Immature natural killer cell (primary cell): Measurements from ENCODE around the gene HASPIN. TPM values are rescaled to one million over a fixed set of nuclear protein-coding genes. Genes with fewer than 3 reads are reported as not detected.
"Not testable (repeated sequence)": the region's sequence is repeated elsewhere in the genome, so short reads cannot be mapped to it uniquely, and the experiment has no call there.

Experiments used
- DNase-seq, 3 donors: peaks; one replicate each; pipeline ENCODE4 v3.0.0; 2022; ENCODE audit warnings: mixed read lengths in 1 of 3
- H3K27ac Mint-ChIP-seq, 6 donors: one replicate each; pipeline ENCODE4 v1.8.0; 2020; ENCODE audit warnings: mixed read lengths in 6 of 6, mild to moderate bottlenecking in 5 of 6, inconsistent platforms in 4 of 6, moderate library complexity in 3 of 6
- H3K27me3 Mint-ChIP-seq, 3 donors: one replicate each; pipeline ENCODE4 v1.8.0; 2020 to 2021; ENCODE audit warnings: low read depth in 3 of 3, mild to moderate bottlenecking in 3 of 3, mixed read lengths in 3 of 3, moderate library complexity in 3 of 3, inconsistent platforms in 1 of 3
- H3K36me3 Mint-ChIP-seq, 3 donors: one replicate each; pipeline ENCODE4 v1.8.0; 2020; ENCODE audit warnings: mixed read lengths in 3 of 3, inconsistent platforms in 2 of 3, mild to moderate bottlenecking in 2 of 3
- H3K4me1 Mint-ChIP-seq, 2 donors: one replicate each; pipeline ENCODE4 v1.8.0; 2020; ENCODE audit warnings: inconsistent platforms in 2 of 2, mild to moderate bottlenecking in 2 of 2, mixed read lengths in 2 of 2, moderate library complexity in 1 of 2
- H3K4me3 Mint-ChIP-seq, 5 donors: one replicate each; pipeline ENCODE4 v1.8.0; 2020; ENCODE audit warnings: mild to moderate bottlenecking in 5 of 5, mixed read lengths in 5 of 5, inconsistent platforms in 3 of 5, moderate library complexity in 3 of 5
- H3K9me3 Mint-ChIP-seq, 6 donors: one replicate each; pipeline ENCODE4 v1.8.0; 2020; ENCODE audit warnings: mild to moderate bottlenecking in 6 of 6, mixed read lengths in 6 of 6, inconsistent platforms in 4 of 6, moderate library complexity in 3 of 6
- polyA plus RNA-seq, 3 donors: library from polyadenylated mRNA; unstranded; fragments of 300-500 nt; fragmentation: Illumina TruSeq; gene quantifications; one replicate each; pipeline ENCODE4 v1.2.3, GENCODE V29; 2021

The HASPIN gene
- polyA plus RNA-seq, 3 donors from 2014 or later, result 0.20 to 0.47 TPM; not detected in 1

DNA sequence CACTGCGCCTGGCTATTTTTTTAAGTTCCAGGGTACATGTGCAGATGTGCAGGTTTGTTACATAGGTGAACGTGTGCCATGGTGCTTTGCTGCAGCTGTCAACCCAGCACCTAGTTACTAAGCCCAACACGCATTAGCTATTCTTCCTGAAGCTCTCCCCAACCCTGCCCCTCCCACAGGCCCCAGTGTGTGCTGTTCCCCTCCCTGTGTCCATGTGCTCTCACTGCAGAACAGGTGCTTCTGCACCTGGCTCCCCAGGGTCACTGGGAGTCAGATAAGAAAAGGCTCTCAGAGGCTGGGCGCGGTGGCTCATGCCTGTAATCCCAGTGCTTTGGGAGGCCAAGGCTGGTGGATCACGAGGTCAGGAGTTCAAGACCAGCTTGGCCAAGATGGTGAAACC lies 6.2 kb downstream of the HASPIN start:
- peaks cover 2 to 4% of the 10 kb centered on the region in 2 donors for H3K4me1 Mint-ChIP-seq
- no peaks in the 10 kb centered on the region for H3K9me3 Mint-ChIP-seq
- H3K27me3 Mint-ChIP-seq, result peaks cover 0 to 3% (median 2%) of the 10 kb centered on the region in 3 donors
- DNase-seq, result no peak
- no peaks in the 10 kb centered on the region for H3K36me3 Mint-ChIP-seq
- no peak overlapping the region for H3K27ac Mint-ChIP-seq
- H3K4me3 Mint-ChIP-seq, result no peak overlapping the region

DNA sequence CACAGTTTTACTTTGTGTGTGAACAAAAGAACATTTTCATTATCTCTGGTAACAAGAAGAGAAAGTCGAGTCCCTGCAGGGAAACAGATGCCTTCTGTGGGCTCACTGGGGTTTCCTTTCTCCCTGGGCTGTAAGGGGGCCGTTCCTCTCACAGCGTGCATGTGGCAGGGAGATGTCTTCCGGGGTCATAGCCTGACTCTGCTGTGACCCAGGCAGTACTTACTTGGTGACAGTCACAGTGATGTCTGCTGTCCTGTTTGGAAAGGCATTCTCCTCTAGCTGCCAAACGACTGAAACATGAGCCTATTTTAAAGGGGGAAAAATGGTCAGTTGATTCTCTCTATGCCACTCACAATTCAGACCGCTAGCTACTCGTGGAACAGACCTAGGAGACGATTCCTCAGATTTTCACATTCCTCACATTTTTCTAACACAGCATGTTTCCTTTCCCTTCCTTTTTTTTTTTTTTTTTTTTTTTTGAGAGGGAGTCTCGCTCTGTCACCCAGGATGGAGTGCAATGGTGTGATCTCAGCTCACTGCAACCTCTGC lies 7.3 kb downstream of the HASPIN start:
- peaks cover 2 to 6% (median 2%) of the 10 kb centered on the region in 3 donors for H3K27me3 Mint-ChIP-seq
- H3K36me3 Mint-ChIP-seq, result no peaks in the 10 kb centered on the region
- no peak overlapping the region for H3K27ac Mint-ChIP-seq
- no peak overlapping the region for H3K4me3 Mint-ChIP-seq
- no peak for DNase-seq
- no peaks in the 10 kb centered on the region for H3K4me1 Mint-ChIP-seq
- H3K9me3 Mint-ChIP-seq, result no peaks in the 10 kb centered on the region

DNA sequence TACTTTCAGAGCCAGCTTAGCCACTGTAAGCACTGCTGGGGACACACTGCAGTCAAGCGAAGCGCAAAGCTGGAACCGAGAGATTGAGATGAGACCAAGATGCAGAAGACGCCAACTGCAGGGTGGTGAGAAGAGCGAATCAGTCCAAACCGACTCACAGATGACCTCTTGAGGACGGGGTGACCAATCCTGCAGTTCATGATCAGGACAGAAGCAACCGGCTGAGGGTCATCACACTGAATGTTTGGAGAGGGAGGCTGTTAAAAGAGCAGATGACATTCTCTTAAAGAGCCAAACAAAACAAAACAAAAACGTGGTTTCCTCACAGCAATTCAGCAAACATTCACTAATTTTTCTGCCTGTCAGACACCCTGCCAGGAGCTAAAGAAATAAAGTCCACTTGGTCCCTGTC lies 8.5 kb downstream of the HASPIN start:
- no peaks in the 10 kb centered on the region for H3K9me3 Mint-ChIP-seq
- no peak overlapping the region for H3K27ac Mint-ChIP-seq
- no peak for DNase-seq
- no peak overlapping the region for H3K4me3 Mint-ChIP-seq
- H3K27me3 Mint-ChIP-seq, result peaks cover 2 to 6% (median 5%) of the 10 kb centered on the region in 3 donors
- no peaks in the 10 kb centered on the region for H3K36me3 Mint-ChIP-seq
- H3K4me1 Mint-ChIP-seq, result peaks cover 0 to 1% of the 10 kb centered on the region in 2 donors

DNA sequence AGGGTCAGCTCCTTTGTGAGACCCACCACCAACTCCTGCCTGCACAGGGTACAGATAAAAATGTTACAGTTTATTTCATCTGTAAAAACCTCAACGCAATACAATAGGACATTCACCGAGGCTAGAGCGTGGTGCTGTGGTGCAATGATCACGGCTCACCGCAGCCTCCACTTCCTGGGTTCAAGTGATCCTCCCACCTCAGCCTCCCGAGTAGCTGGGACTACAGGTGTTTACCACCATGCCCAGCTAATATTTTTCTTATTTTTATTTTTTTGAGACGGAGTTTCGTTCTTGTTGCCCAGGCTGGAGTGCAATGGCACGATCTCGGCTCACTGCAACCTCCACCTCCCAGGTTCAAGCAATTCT lies 11.2 kb downstream of the HASPIN start:
- not testable (repeated sequence) for H3K36me3 Mint-ChIP-seq, H3K27me3 Mint-ChIP-seq, H3K27ac Mint-ChIP-seq, DNase-seq, H3K4me3 Mint-ChIP-seq, H3K9me3 Mint-ChIP-seq
- H3K4me1 Mint-ChIP-seq, result peaks cover 24 to 28% of the 10 kb centered on the region in 2 donors

DNA sequence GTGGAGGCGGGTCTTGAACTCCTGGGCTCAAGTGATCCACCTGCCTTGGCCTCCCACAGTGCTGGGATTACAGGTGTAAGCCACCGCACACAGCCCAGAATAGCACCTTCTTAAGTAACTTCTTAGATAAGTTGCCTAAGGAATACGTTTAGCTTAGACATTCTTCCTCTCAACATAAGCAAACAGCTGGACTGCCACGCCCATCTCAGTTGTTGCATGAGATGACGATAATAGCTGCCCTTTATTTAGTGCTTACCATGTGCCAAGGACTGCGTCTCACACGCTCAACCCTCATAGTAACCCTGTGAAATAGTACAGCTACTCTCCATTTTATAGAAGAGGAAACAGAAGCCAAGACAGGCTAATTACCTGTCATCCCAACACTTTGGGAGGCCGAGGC lies 11.8 kb downstream of the HASPIN start:
- H3K36me3 Mint-ChIP-seq, result peaks cover 0 to 3% (median 0%) of the 10 kb centered on the region in 3 donors
- H3K4me3 Mint-ChIP-seq, result no peak overlapping the region
- no peaks in the 10 kb centered on the region for H3K9me3 Mint-ChIP-seq
- peak overlapping the region in 1 of 6 donors; percentile 14 for H3K27ac Mint-ChIP-seq
- H3K27me3 Mint-ChIP-seq, result peaks cover 2 to 6% (median 5%) of the 10 kb centered on the region in 3 donors
- peaks cover 27 to 34% of the 10 kb centered on the region in 2 donors for H3K4me1 Mint-ChIP-seq
- no peak for DNase-seq

DNA sequence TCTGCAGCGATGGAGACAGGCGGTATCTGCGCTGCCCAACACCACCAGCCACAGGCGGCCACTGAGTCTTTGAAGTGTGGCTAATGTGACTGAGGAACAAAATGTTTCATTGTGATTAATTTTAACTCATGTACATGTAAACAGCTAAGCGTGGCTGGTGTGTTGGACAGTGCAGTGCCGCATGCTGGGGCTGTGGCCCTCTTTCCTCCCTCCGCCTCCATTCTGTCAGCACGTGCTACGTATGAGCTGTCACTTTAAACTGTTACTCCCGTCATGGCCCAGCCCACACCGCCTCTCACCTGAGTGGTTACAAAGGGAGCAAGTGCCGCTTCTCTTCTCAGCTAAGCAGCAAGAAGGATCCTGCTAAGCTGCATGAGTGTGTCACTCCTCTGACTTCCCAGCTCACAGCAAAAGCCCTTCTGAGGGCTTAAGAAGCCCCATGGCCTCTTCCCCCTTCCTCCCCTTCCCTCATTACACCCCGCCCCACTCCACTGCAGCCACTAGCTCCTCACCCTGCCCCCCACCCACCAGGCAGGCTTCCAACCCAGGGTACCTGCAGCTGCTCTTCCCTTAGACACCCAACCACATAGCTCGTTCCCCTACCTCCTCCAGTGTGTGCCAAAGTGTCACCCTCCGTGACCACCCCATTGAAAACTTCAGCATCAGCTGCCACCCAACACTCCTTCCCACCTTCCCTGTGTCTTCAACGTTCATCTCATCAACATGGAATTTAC lies 15.0 kb downstream of the HASPIN start:
- Mint-ChIP-seq H3K4me1 (peaks cover 31 to 44% of the 10 kb centered on the region in 2 donors), H3K36me3 (peaks cover 0 to 3% (median 0%) of the 10 kb centered on the region in 3 donors), H3K4me3 (peak overlapping the region in 2 of 5 donors; percentile 2 to 16), H3K9me3 (no peaks in the 10 kb centered on the region), H3K27me3 (peaks cover 4 to 7% (median 4%) of the 10 kb centered on the region in 3 donors), H3K27ac (peak overlapping the region; percentile 9 to 88 (median 56))
- DNase-seq, result peak; percentile 33 to 37 (median 36)

DNA sequence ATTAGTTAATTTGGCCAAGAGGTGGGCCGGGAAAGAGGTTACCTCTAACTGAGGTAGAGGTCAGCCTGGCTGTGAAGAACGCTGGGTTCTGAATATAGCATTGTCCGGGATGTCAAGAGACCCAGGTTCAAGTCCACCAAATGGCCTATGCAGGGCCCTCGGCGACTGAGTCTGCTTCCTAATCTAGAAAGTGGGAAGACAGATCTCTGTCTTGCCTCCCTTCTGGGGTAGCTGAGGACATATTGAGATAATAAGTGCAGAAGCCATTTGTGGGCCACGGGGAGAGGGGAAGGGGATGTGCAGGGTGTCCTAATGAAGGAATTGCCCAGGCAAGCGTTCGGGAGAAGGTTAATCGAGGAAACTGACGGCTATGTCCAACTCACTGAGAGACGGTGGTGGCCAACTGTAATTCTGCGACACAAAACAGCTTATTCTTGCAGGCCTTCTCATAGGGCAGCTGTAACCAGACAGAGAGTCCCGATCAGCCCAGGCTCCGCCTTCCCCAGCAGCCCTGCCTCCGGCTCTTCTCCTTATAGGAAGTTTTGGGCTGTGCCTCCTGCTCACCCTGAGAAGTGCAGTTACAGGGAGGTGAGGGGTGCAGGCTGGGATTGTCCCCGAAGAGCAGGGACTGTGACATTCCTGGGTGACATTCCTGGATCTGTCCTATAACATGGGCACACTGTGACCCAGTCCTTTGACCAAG lies 15.9 kb downstream of the HASPIN start:
- Mint-ChIP-seq H3K9me3 (no peaks in the 10 kb centered on the region), H3K4me1 (peaks cover 31 to 44% of the 10 kb centered on the region in 2 donors), H3K27ac (peak overlapping the region; percentile 18 to 88 (median 50)), H3K4me3 (peak overlapping the region in 1 of 5 donors; percentile 47), H3K27me3 (peaks cover 4% of the 10 kb centered on the region in 3 donors), H3K36me3 (peaks cover 0 to 3% (median 0%) of the 10 kb centered on the region in 3 donors)
- no peak for DNase-seq

DNA sequence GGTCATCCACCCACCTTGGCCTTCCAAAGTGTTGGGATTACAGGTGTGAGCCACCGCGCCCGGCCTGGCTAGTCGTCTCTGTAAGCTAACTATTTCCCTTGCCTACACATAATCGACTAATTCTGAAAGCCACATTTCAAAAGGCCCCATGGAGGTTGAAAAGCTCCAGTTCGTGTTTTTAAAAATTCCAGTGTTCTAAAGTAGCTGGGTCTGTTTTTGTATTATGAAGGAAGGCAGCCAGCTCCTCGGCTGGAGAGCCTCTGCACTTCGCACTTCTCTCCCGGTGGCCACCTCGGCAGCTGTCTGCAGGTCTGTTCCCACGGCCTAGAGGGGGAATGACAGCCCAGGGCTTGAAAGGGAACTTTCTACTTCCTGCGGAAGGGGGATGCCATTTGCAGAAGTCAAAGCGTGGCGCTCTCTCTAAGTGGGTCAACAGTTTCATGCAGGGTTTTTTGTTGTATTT lies 16.9 kb downstream of the HASPIN start:
- H3K27ac Mint-ChIP-seq, result peak overlapping the region in 5 of 6 donors; percentile 34 to 90 (median 81)
- H3K4me1 Mint-ChIP-seq, result peaks cover 31 to 44% of the 10 kb centered on the region in 2 donors
- peaks cover 0 to 3% (median 0%) of the 10 kb centered on the region in 3 donors for H3K36me3 Mint-ChIP-seq
- H3K9me3 Mint-ChIP-seq, result no peaks in the 10 kb centered on the region
- peak; percentile 40 to 44 (median 43) for DNase-seq
- H3K4me3 Mint-ChIP-seq, result peak overlapping the region; percentile 24 to 70 (median 49)
- H3K27me3 Mint-ChIP-seq, result peaks cover 2 to 4% (median 3%) of the 10 kb centered on the region in 3 donors

DNA sequence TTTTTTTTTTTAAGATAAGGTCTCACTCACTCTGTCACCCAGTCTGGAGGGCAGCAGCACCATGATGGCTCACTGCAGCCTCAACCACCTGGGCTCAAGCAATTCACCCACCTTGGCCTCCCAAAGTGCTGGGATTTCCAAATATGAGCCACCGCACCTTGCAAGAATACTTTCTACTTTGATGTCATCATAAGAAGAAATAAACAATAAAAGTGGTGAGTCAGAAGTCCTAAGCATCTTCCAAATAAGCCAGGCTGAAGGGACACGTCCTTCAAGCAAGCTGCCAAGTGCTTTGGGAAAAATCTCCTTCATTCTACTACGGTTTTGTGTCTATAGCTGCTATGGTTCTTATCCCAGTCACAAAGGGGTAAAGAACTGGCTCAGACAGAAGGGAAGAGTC lies 20.3 kb downstream of the HASPIN start:
- H3K27me3 Mint-ChIP-seq, result peaks cover 1 to 4% (median 3%) of the 10 kb centered on the region in 3 donors
- H3K4me3 Mint-ChIP-seq, result no peak overlapping the region
- no peaks in the 10 kb centered on the region for H3K9me3 Mint-ChIP-seq
- H3K36me3 Mint-ChIP-seq, result peaks cover 0 to 3% (median 0%) of the 10 kb centered on the region in 3 donors
- DNase-seq, result no peak
- peaks cover 14 to 25% of the 10 kb centered on the region in 2 donors for H3K4me1 Mint-ChIP-seq
- H3K27ac Mint-ChIP-seq, result no peak overlapping the region

DNA sequence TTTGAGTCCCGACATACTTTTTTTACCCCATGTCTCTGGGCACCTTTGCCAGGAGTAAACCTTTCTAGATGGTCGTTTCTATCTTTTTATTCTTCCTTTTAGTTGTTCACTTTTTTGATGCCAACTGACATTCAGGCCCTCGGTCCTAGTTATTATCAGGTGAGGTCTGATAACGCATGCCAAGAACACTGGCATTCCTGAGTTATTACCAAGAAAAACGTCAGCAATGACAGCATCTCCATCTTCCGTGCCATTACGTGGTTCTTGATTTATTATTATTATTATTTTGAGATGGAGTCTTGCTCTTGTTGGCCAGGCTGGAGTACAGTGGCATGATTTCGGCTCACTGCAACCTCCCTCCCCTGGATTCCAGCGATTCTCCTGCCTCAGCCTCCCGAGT lies 21.4 kb downstream of the HASPIN start:
- Mint-ChIP-seq H3K27ac (no peak overlapping the region), H3K4me3 (no peak overlapping the region), H3K9me3 (no peaks in the 10 kb centered on the region), H3K36me3 (peaks cover 0 to under 1% (median 0%) of the 10 kb centered on the region in 3 donors), H3K27me3 (peaks cover 1 to 4% (median 3%) of the 10 kb centered on the region in 3 donors), H3K4me1 (peaks cover 7 to 15% of the 10 kb centered on the region in 2 donors)
- no peak for DNase-seq

DNA sequence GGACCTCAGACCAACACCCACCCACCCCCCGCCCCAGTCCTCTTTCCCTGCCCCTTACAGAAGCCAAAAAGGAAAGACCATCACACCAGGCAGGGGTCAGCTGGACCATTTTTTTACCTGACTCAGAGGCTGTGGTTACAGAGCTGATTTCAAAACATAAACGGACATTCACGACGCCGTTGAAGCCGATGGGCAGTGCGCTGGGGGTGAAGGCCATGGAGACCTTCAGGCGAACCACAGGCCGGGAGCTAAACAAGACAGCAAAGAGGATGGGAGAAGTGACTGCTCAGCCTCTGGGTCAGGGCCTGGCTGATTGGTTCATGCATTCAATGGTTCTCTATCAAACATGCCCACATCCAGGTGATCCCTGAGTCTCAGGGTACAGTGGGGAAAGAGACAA lies 24.1 kb downstream of the HASPIN start:
- H3K9me3 Mint-ChIP-seq, result no peaks in the 10 kb centered on the region
- peak overlapping the region in 1 of 6 donors; percentile 2 for H3K27ac Mint-ChIP-seq
- H3K36me3 Mint-ChIP-seq, result no peaks in the 10 kb centered on the region
- peaks cover 3 to 7% (median 5%) of the 10 kb centered on the region in 3 donors for H3K27me3 Mint-ChIP-seq
- H3K4me1 Mint-ChIP-seq, result peaks cover 9 to 12% of the 10 kb centered on the region in 2 donors
- no peak for DNase-seq
- no peak overlapping the region for H3K4me3 Mint-ChIP-seq

DNA sequence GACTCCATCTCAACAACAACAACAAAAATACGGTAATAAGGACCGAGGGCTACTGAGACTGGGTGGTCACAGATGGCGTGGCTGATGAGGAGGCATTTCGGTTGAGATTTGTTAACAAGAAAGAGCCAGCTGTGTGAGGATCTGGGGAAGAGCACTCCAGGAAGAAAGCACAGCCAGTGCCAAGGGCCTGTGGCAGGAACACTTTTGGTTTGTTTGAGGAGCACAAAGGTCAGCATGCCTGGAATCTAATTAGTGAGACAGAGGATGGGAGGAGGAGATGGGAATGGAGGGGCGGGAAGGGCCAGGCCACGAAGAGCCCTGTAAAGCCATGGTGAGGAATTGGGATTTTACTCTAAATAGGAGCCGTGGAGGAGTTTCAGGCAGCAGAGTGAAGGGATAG lies 24.9 kb downstream of the HASPIN start:
- Mint-ChIP-seq H3K9me3 (no peaks in the 10 kb centered on the region), H3K36me3 (no peaks in the 10 kb centered on the region), H3K27ac (peak overlapping the region in 2 of 6 donors; percentile 53 to 57), H3K4me1 (peaks cover 9 to 12% of the 10 kb centered on the region in 2 donors), H3K27me3 (peaks cover 3 to 7% (median 6%) of the 10 kb centered on the region in 3 donors), H3K4me3 (no peak overlapping the region)
- DNase-seq, result no peak

DNA sequence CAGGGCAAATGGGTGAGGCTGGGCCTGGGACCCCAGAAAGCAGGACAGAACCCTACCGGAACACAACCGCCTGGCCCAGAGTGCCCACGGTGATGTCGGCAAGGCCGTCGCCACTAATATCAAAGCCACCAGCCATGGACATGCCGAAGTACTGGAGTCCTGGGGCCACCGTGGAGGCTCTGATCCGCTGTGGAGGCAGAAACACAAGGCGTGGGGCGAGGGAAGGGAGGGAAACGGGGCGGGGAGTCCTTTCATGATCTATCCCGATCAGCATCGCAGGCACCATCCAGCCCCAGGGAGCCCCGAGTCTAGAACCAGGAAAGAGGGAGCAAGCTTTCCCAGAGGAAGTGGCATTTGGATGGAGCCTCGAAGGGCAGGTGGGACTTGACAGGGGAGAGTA lies 26.6 kb downstream of the HASPIN start:
- Mint-ChIP-seq H3K4me1 (peaks cover 9 to 18% of the 10 kb centered on the region in 2 donors), H3K4me3 (peak overlapping the region in 3 of 5 donors; percentile 66 to 80 (median 71)), H3K27me3 (peaks cover 3 to 7% (median 6%) of the 10 kb centered on the region in 3 donors), H3K9me3 (no peaks in the 10 kb centered on the region), H3K27ac (peak overlapping the region; percentile 18 to 91 (median 82)), H3K36me3 (no peaks in the 10 kb centered on the region)
- no peak for DNase-seq
